Measurements from ENCODE around the gene COG7.

GRCh38 chr16:23485841-23486240 lies 32.9 kb upstream of the COG7 start:
- TF ChIP-seq EZH2 (IDR thresholded peaks at IDR 0.05) = no peak
- TF ChIP-seq POLR2AphosphoS5 (IDR thresholded peaks at IDR 0.05; ENCODE audit: borderline replicate concordance, low read depth, low read length) = no peak

Measured in SK-N-MC (cell line).